Hepatocyte (in vitro differentiated cells): ENCODE data around the gene NTRK3. TPM values are rescaled to one million over a fixed set of nuclear protein-coding genes. Genes with fewer than 3 reads are reported as not detected.

Source experiments
- DNase-seq: peaks from one replicate; pipeline ENCODE4 v3.0.0-alpha.2; 2016; ENCODE audit warnings: low spot score
- H2AFZ ChIP-seq: fragments of 200-600 bp; sonication (generic); 2 replicates; pipeline ENCODE4 v1.6.0; 2016; ENCODE audit warnings: antibody characterized with exemption, mild to moderate bottlenecking
- H3K27ac ChIP-seq: fragments of 200-600 bp; sonication (generic); 2 replicates; pipeline ENCODE4 v1.5.1; 2016; ENCODE audit warnings: mild to moderate bottlenecking
- H3K27me3 ChIP-seq: fragments of 200-600 bp; sonication (generic); 2 replicates; pipeline ENCODE4 v1.6.1; 2016
- H3K36me3 ChIP-seq: fragments of 200-600 bp; sonication (generic); replicated peaks from 2 replicates; pipeline ENCODE4 v1.5.1; 2016; ENCODE audit warnings: low read depth; ENCODE audit not compliant: insufficient read depth
- H3K4me1 ChIP-seq: fragments of 200-600 bp; sonication (generic); 2 replicates; pipeline ENCODE4 v1.5.1; 2016; ENCODE audit warnings: mild to moderate bottlenecking, moderate library complexity; ENCODE audit not compliant: insufficient read depth
- H3K4me2 ChIP-seq: fragments of 200-600 bp; sonication (generic); 2 replicates; pipeline ENCODE4 v1.6.0; 2016
- H3K4me3 ChIP-seq: fragments of 200-600 bp; sonication (generic); 2 replicates; pipeline ENCODE4 v1.5.1; 2016; ENCODE audit warnings: mild to moderate bottlenecking
- H3K79me2 ChIP-seq: fragments of 200-600 bp; sonication (generic); 2 replicates; pipeline ENCODE4 v1.6.0; 2017; ENCODE audit warnings: mild to moderate bottlenecking
- H3K9me2 ChIP-seq: fragments of 200-600 bp; sonication (generic); replicated peaks from 2 replicates; pipeline ENCODE4 v1.6.0; 2017; ENCODE audit warnings: mild to moderate bottlenecking; ENCODE audit not compliant: insufficient read depth
- H3K9me3 ChIP-seq: fragments of 200-600 bp; sonication (generic); 2 replicates; pipeline ENCODE4 v1.5.1; 2016; ENCODE audit warnings: low read depth, mild to moderate bottlenecking
- H4K20me1 ChIP-seq: fragments of 200-600 bp; sonication (generic); 2 replicates; pipeline ENCODE4 v1.6.0; 2016; ENCODE audit warnings: mild to moderate bottlenecking; ENCODE audit not compliant: insufficient read depth, poor library complexity, severe bottlenecking
- CTCF ChIP-seq: fragments of 200-600 bp; sonication (generic); IDR thresholded peaks from 2 replicates; pipeline ENCODE4 v1.5.1; 2016; ENCODE audit warnings: antibody characterized with exemption, mild to moderate bottlenecking; ENCODE audit not compliant: poor library complexity
- EZH2 ChIP-seq: fragments of 200-600 bp; sonication (generic); IDR thresholded peaks from 2 replicates; pipeline ENCODE4 v1.6.1; 2016; ENCODE audit warnings: antibody characterized with exemption, mild to moderate bottlenecking, borderline replicate concordance
- EZH2phosphoT487 ChIP-seq: fragments of 200-600 bp; sonication (generic); IDR thresholded peaks from one replicate; pipeline ENCODE4 v1.6.1; 2018; ENCODE audit warnings: antibody characterized with exemption, mild to moderate bottlenecking, low read depth, moderate library complexity; ENCODE audit not compliant: unreplicated experiment, severe bottlenecking
- WGBS: methylation state at CpG from one replicate; pipeline ENCODE4 v1.1.6; 2016; ENCODE audit warnings: low lambda C conversion rate; ENCODE audit errors: missing lambda C conversion rate; 5-methylcytosine and 5-hydroxymethylcytosine counted together
- polyA plus RNA-seq: library from polyadenylated mRNA; unstranded; fragments of >200 nt; fragmentation: Nextera tagmentation; extraction: Ambion mirVana; gene quantifications from 2 replicates; pipeline ENCODE4 v1.2.1, GENCODE V29; 2016
- total RNA-seq: library from RNA; depleted of rRNA; stranded (reverse); fragments of >200 nt; gene quantifications from 2 replicates; pipeline ENCODE4 v1.2.3, GENCODE V29; 2014

The NTRK3 gene
- total RNA-seq: 3.6 and 4.9 TPM in 2 replicates
- polyA plus RNA-seq: 3.0 and 5.6 TPM in 2 replicates

- H3K27me3 ChIP-seq: peaks cover 73% of the 10 kb centered on the region
- TF ChIP-seq EZH2phosphoT487 (no peak), CTCF (no peak), EZH2 (no peak)
- no peak within 1 kb of the TSS for H3K27ac ChIP-seq
- H3K36me3 ChIP-seq: no peaks in the 10 kb centered on the region
- H3K79me2 ChIP-seq: no peaks in the 10 kb centered on the region
- H3K9me2 ChIP-seq: no peaks in the 10 kb centered on the region
- no peaks in the 10 kb centered on the region for H4K20me1 ChIP-seq
- peak within 1 kb of the TSS; percentile 52 for H3K4me3 ChIP-seq
- peak within 1 kb of the TSS; percentile 96 for H3K4me2 ChIP-seq
- peaks cover 11% of the 10 kb centered on the region for H3K4me1 ChIP-seq
- WGBS: 1% methylated on average over 50 of the region's 95 CpGs
- no peaks in the 10 kb centered on the region for H3K9me3 ChIP-seq
- peak within 1 kb of the TSS; percentile 40 for H2AFZ ChIP-seq
- peak; percentile 38 for DNase-seq
Observed at GRCh38 chr15:88256279-88257230, at the start of gene NTRK3. Gene NTRK3 (minus strand): TSS chr15:88256739. CDS start chr15:88256153, 586 bp downstream.

- TF ChIP-seq EZH2phosphoT487: no peak
- TF ChIP-seq CTCF: no peak
- TF ChIP-seq EZH2: no peak
- DNase-seq: no peak
Observed at GRCh38 chr15:88303395-88303794, 46.9 kb upstream of the NTRK3 start.

GRCh38 chr15:88302373-88302772 is 45.8 kb upstream of the NTRK3 start:
- H3K36me3 ChIP-seq: no peaks in the 10 kb centered on the region
- H3K9me3 ChIP-seq: no peaks in the 10 kb centered on the region
- no peaks in the 10 kb centered on the region for H3K27me3 ChIP-seq
- no peaks in the 10 kb centered on the region for H3K9me2 ChIP-seq
- no peak overlapping the region for H2AFZ ChIP-seq
- H3K4me1 ChIP-seq: no peaks in the 10 kb centered on the region
- no peak for DNase-seq
- H4K20me1 ChIP-seq: no peaks in the 10 kb centered on the region
- TF ChIP-seq EZH2 (no peak), EZH2phosphoT487 (no peak), CTCF (no peak)
- H3K4me2 ChIP-seq: no peak overlapping the region
- 87% methylated on average over 3 of the region's 3 CpGs for WGBS
- no peak overlapping the region for H3K4me3 ChIP-seq
- no peaks in the 10 kb centered on the region for H3K79me2 ChIP-seq
- no peak overlapping the region for H3K27ac ChIP-seq

More at GRCh38 chr15:88303395-88303794, 46.9 kb upstream of the NTRK3 start:
- Histone ChIP-seq H3K4me1 (no peaks in the 10 kb centered on the region), H3K4me3 (no peak overlapping the region), H3K9me2 (no peaks in the 10 kb centered on the region), H3K4me2 (no peak overlapping the region), H3K27ac (no peak overlapping the region), H2AFZ (no peak overlapping the region), H4K20me1 (no peaks in the 10 kb centered on the region), H3K79me2 (no peaks in the 10 kb centered on the region), H3K36me3 (no peaks in the 10 kb centered on the region), H3K9me3 (no peaks in the 10 kb centered on the region), H3K27me3 (no peaks in the 10 kb centered on the region)
